Measurements from ENCODE around the gene EEFSEC.

The EEFSEC gene

DNA sequence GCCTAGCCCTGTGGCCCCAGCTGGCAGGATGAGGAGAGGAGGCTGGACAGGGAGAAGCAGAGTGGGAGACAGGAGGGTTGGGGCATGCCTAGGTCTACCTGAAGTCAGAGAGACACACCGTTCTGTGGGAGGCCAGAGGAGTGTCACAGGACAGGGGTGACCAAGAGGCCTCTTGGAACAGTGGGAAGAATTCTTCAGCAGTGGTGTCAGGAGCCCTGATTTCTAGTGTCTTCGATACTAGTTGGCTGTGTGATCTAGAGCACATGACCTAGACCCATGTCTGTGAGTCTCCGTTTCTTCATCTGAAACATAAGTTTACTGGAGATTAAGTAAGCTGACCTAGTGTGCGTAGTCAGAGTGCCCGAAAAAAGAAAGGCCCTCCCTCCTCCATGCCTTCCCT, 92.2 kb downstream of the EEFSEC start:
- DNase-seq: no peak

- DNase-seq: no peak
Observed at GRCh38 chr3:128247666-128248409, 94.6 kb downstream of the EEFSEC start.

DNA sequence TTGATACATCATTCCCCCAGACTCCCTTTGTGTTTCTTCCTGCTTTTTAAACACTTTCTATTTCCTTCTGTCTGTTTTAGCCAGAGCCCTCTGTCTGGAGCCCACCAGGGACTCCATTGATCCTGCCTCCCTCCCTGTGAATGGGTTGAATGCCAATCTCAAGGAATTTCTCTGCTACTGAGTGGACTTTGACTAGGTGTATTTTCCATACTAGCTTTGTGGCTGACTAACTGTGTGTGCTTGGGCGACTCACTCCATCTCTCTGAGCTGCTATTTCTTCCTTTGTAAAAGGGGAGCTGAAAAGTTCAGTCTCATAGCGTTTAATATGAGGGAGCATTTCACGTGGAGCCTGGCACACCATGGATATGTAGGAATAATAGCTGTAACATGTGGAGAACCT, 98.8 kb downstream of the EEFSEC start:
- DNase-seq: no peak

- DNase-seq: no peak
Observed at GRCh38 chr3:128253150-128253549, 99.9 kb downstream of the EEFSEC start.

GRCh38 chr3:128254066-128254590, 100.8 kb downstream of the EEFSEC start:
- no peak for DNase-seq

GRCh38 chr3:128254967-128255366, 101.7 kb downstream of the EEFSEC start:
- DNase-seq: no peak

DNA sequence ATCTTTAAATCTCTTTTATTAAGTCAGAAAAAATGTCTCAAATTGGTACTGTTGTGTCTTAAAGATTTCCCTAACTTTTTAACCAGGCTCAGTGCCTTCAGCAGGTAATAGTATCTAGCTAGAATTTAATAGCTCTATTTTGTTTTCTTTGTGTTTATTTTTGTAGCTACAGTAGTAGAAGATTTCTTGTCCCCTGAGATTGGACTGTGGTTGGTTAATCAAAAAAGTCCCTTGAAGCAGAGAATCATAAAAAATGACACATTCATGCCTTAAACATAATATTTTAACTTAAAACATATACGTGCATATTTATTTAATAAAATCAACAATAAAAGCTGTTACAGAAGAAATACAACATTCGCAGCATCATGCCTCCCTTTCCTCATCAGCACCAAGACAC, 102.8 kb downstream of the EEFSEC start:
- DNase-seq: no peak

GRCh38 chr3:128257632-128258031, 104.4 kb downstream of the EEFSEC start:
- DNase-seq: no peak

GRCh38 chr3:128260275-128260674, 107.0 kb downstream of the EEFSEC start:
- DNase-seq: no peak

GRCh38 chr3:128262457-128262856, 109.2 kb downstream of the EEFSEC start:
- no peak for DNase-seq

DNA sequence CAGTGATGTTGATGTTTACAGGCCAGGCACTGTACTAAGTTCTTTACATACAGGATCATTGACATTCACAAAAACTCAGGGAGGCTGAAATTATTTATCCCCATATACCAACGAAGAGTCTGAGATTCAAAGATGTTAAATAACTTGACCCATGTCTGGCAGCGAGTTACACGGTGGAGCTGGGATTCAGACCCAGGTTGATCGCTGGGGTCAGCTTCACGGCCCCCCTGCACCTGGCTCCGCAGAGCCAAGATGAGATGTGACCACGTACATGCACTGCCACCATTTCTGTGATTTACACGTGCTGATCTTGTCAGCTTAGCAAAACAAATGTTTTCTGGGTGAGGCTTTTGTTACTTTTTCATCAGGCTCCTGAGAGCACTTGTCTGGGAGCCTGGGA, 109.8 kb downstream of the EEFSEC start:
- no peak for DNase-seq

- no peak for DNase-seq
Observed at GRCh38 chr3:128263946-128264345, 110.7 kb downstream of the EEFSEC start.

GRCh38 chr3:128266453-128266852, 113.2 kb downstream of the EEFSEC start:
- DNase-seq: no peak

GRCh38 chr3:128267541-128267940, 114.3 kb downstream of the EEFSEC start:
- DNase-seq: no peak

GRCh38 chr3:128269006-128269775, 115.9 kb downstream of the EEFSEC start:
- no peak for DNase-seq

- DNase-seq: no peak
Observed at GRCh38 chr3:128269796-128270195, 116.5 kb downstream of the EEFSEC start.

- DNase-seq: no peak
Observed at GRCh38 chr3:128270559-128271492, 117.5 kb downstream of the EEFSEC start.

- no peak for DNase-seq
Observed at GRCh38 chr3:128271536-128272332, 118.5 kb downstream of the EEFSEC start.

DNA sequence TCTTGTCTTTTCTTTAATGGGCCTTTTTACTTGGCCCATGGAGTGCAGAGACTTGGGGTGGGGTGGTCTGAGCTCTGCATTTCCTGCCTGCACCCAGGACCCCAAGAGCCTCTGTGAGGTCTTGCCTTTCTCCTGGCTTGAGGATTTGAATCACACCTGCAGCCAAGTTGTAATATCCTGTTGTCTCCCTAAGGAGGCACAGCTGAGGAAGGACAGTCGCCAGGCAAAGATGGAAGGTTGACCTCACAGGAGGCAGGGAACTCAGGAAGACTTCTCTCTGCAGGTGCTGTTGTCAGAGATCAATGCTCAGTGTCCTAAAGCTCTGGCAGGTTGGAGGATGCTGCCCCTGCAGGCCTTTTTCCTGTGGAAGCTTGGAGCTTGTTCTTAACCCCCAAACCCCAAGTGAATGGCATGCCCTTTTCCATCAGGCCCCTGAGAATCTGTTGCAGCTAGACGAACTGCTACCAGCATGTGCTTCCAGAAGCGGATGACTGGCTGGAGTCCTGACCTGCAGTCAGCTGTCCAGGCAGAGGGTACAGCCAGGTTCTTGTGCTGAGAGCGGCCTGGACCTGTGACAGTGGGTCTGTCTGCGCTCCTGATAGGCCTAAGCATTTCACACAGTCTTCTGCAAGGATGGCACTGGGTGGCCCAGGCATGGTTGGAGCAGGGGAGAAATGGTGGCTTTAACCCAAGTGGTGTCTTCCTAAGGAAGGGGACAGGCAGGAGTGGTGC, 120.0 kb downstream of the EEFSEC start:
- DNase-seq: no peak

GRCh38 chr3:128273841-128274573, 120.7 kb downstream of the EEFSEC start:
- no peak for DNase-seq

DNA sequence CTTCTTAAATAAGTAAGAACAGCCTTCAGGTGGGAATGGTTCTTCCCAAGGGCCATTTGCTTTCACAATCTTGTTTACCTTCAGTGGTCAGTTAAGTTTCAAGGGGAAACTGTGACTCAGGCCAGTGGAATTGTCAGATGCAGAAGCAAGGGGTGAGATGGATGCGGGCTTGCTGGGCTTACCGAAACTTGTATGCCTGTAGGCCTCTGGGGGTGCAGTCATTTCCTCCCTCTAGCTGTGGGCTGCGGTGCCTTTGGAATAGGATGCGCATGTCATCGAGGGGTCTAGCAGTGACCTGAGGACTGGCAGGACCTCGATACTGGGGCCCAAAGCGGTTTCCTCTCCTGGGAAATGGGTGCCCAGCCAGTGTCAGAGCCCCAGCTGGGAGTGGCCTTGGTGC, 121.6 kb downstream of the EEFSEC start:
- DNase-seq: no peak

All from activated T-cell treated with anti-CD3 and anti-CD28 coated beads, Interleukin-2, amount 50 U/mL, for 1 hour (primary cell).